ENCODE measurements around the gene UBE3D. TPM values are rescaled to one million over a fixed set of nuclear protein-coding genes. Genes with fewer than 3 reads are reported as not detected.

Gene UBE3D
- total RNA-seq, 1 donor from 2014 or later = 7.4 TPM

GRCh38 chr6:83071023-83071422 lies 5.4 kb upstream of the UBE3D start:
- no peaks in the 10 kb centered on the region for H3K9me3 Mint-ChIP-seq (ENCODE audit: unreplicated experiment)
- no peaks in the 10 kb centered on the region for H3K9me3 ChIP-seq (ENCODE audit: insufficient read depth, low read depth, low read length)
- peaks cover 60% of the 10 kb centered on the region for H3K79me2 ChIP-seq (ENCODE audit: insufficient read depth, low read length)
- H3K27ac Mint-ChIP-seq (ENCODE audit: unreplicated experiment) = no peak overlapping the region
- H3K4me3 ChIP-seq (ENCODE audit: insufficient read depth, low read depth, low read length) = no peak overlapping the region
- H3K4me2 ChIP-seq (ENCODE audit: low read length) = no peak overlapping the region
- H3K27ac ChIP-seq (ENCODE audit: low read depth, low read length) = no peak overlapping the region
- no peaks in the 10 kb centered on the region for H3K36me3 ChIP-seq (ENCODE audit: insufficient read depth, low read length)
- no peak overlapping the region for H2AFZ ChIP-seq (ENCODE audit: low read depth, low read length)
- FAIRE-seq = no peak
- H3K27me3 Mint-ChIP-seq (ENCODE audit: low read depth, unreplicated experiment) = no peaks in the 10 kb centered on the region
- no peak for DNase-seq (ENCODE audit: low read depth)
- no peak for TF ChIP-seq EZH2 (IDR thresholded peaks at IDR 0.05; ENCODE audit: insufficient read depth, low read length)
- TF ChIP-seq, protein P1, sequence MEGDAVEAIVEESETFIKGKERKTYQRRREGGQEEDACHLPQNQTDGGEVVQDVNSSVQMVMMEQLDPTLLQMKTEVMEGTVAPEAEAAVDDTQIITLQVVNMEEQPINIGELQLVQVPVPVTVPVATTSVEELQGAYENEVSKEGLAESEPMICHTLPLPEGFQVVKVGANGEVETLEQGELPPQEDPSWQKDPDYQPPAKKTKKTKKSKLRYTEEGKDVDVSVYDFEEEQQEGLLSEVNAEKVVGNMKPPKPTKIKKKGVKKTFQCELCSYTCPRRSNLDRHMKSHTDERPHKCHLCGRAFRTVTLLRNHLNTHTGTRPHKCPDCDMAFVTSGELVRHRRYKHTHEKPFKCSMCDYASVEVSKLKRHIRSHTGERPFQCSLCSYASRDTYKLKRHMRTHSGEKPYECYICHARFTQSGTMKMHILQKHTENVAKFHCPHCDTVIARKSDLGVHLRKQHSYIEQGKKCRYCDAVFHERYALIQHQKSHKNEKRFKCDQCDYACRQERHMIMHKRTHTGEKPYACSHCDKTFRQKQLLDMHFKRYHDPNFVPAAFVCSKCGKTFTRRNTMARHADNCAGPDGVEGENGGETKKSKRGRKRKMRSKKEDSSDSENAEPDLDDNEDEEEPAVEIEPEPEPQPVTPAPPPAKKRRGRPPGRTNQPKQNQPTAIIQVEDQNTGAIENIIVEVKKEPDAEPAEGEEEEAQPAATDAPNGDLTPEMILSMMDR (IDR thresholded peaks at IDR 0.05; ENCODE audit: insufficient read depth, low read depth, low read length) = no peak
- peaks cover 4% of the 10 kb centered on the region for H3K4me1 ChIP-seq (ENCODE audit: insufficient read depth, low read length)
- no peaks in the 10 kb centered on the region for H3K36me3 Mint-ChIP-seq (ENCODE audit: low read depth, unreplicated experiment)
- H4K20me1 ChIP-seq (ENCODE audit: insufficient read depth, low read length) = peaks cover 6% of the 10 kb centered on the region
- H3K4me3 Mint-ChIP-seq (ENCODE audit: unreplicated experiment) = no peak overlapping the region
- H3K9ac ChIP-seq (ENCODE audit: low read length) = no peak overlapping the region
- H3K4me1 Mint-ChIP-seq (ENCODE audit: low read depth, unreplicated experiment) = peaks cover 1% of the 10 kb centered on the region
- H3K27me3 ChIP-seq (ENCODE audit: insufficient read depth, low read length) = no peaks in the 10 kb centered on the region

DNA sequence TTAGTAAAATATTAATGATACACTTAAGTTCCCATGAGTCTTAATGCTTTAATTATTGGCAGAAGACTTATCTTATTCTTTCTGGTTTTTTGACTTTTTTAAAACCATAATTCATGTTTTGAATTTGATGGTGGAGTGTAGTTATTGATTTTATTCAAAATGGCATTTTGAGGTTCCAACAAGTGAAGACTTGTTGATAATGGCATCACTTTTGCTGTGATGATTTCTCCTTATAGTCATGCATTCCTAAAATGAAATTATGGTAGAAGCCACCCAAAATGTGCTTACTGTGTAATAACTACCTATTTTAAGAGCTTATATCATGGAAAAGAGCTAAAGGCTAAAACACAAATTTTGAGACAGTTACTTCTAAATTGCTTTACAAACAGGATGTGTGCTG lies 4.0 kb upstream of the UBE3D start:
- H4K20me1 ChIP-seq (ENCODE audit: insufficient read depth, low read length) = peaks cover 5% of the 10 kb centered on the region
- no peak overlapping the region for H3K4me2 ChIP-seq (ENCODE audit: low read length)
- H3K4me1 ChIP-seq (ENCODE audit: insufficient read depth, low read length) = peaks cover 4% of the 10 kb centered on the region
- no peak overlapping the region for H3K27ac ChIP-seq (ENCODE audit: low read depth, low read length)
- DNase-seq (ENCODE audit: low read depth) (no peak), FAIRE-seq (no peak)
- TF ChIP-seq, protein P1 (IDR thresholded peaks at IDR 0.05; ENCODE audit: insufficient read depth, low read depth, low read length) = no peak
- no peak for TF ChIP-seq EZH2 (IDR thresholded peaks at IDR 0.05; ENCODE audit: insufficient read depth, low read length)
- Mint-ChIP-seq H3K36me3 (ENCODE audit: low read depth, unreplicated experiment) (no peaks in the 10 kb centered on the region), H3K27me3 (ENCODE audit: low read depth, unreplicated experiment) (no peaks in the 10 kb centered on the region), H3K27ac (ENCODE audit: unreplicated experiment) (no peak overlapping the region), H3K4me1 (ENCODE audit: low read depth, unreplicated experiment) (peaks cover 3% of the 10 kb centered on the region), H3K9me3 (ENCODE audit: unreplicated experiment) (no peaks in the 10 kb centered on the region), H3K4me3 (ENCODE audit: unreplicated experiment) (no peak overlapping the region)
- H3K9ac ChIP-seq (ENCODE audit: low read length) = no peak overlapping the region
- H3K4me3 ChIP-seq (ENCODE audit: insufficient read depth, low read depth, low read length) = no peak overlapping the region
- H2AFZ ChIP-seq (ENCODE audit: low read depth, low read length) = no peak overlapping the region
- H3K27me3 ChIP-seq (ENCODE audit: insufficient read depth, low read length) = no peaks in the 10 kb centered on the region
- no peaks in the 10 kb centered on the region for H3K9me3 ChIP-seq (ENCODE audit: insufficient read depth, low read depth, low read length)
- H3K36me3 ChIP-seq (ENCODE audit: insufficient read depth, low read length) = no peaks in the 10 kb centered on the region
- H3K79me2 ChIP-seq (ENCODE audit: insufficient read depth, low read length) = peaks cover 48% of the 10 kb centered on the region

DNA sequence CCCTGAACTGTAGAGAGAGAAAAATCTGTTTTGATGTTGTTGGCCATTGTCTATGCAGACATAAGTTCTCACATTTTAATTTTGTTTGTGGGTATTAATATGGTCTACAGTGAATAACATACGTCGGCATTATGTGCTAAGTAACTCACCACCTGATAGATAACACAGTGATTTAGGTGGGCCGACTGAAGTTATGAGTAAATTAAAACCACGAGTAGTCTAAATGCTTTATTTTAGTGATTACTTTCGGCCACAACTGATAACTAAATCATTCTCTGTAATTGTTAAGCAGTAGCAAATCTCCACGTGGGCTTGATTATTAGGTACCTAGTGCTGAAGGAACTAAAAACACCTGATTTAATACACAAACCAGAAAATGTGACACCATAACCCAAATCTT lies 3.0 kb upstream of the UBE3D start:
- no peaks in the 10 kb centered on the region for H3K27me3 Mint-ChIP-seq (ENCODE audit: low read depth, unreplicated experiment)
- Histone ChIP-seq H3K9ac (ENCODE audit: low read length) (peak overlapping the region; percentile 89), H2AFZ (ENCODE audit: low read depth, low read length) (peak overlapping the region; percentile 88), H3K27me3 (ENCODE audit: insufficient read depth, low read length) (no peaks in the 10 kb centered on the region), H3K4me3 (ENCODE audit: insufficient read depth, low read depth, low read length) (peak overlapping the region; percentile 95), H3K79me2 (ENCODE audit: insufficient read depth, low read length) (peaks cover 40% of the 10 kb centered on the region), H3K27ac (ENCODE audit: low read depth, low read length) (no peak overlapping the region), H3K9me3 (ENCODE audit: insufficient read depth, low read depth, low read length) (no peaks in the 10 kb centered on the region), H3K4me2 (ENCODE audit: low read length) (peak overlapping the region; percentile 91), H4K20me1 (ENCODE audit: insufficient read depth, low read length) (peaks cover under 1% of the 10 kb centered on the region), H3K4me1 (ENCODE audit: insufficient read depth, low read length) (peaks cover 4% of the 10 kb centered on the region), H3K36me3 (ENCODE audit: insufficient read depth, low read length) (no peaks in the 10 kb centered on the region)
- no peaks in the 10 kb centered on the region for H3K36me3 Mint-ChIP-seq (ENCODE audit: low read depth, unreplicated experiment)
- H3K4me3 Mint-ChIP-seq (ENCODE audit: unreplicated experiment) = peak overlapping the region; percentile 95
- TF ChIP-seq, protein P1 (IDR thresholded peaks at IDR 0.05; ENCODE audit: insufficient read depth, low read depth, low read length) = no peak
- no peak for TF ChIP-seq EZH2 (IDR thresholded peaks at IDR 0.05; ENCODE audit: insufficient read depth, low read length)
- FAIRE-seq (no peak), DNase-seq (ENCODE audit: low read depth) (no peak)
- peak overlapping the region; percentile 81 for H3K27ac Mint-ChIP-seq (ENCODE audit: unreplicated experiment)
- H3K4me1 Mint-ChIP-seq (ENCODE audit: low read depth, unreplicated experiment) = peaks cover 7% of the 10 kb centered on the region
- no peaks in the 10 kb centered on the region for H3K9me3 Mint-ChIP-seq (ENCODE audit: unreplicated experiment)
